Upper lobe of left lung (tissue), 6 donors: ENCODE results near the gene C14orf119. TPM values are rescaled to one million over a fixed set of nuclear protein-coding genes. Genes with fewer than 3 reads are reported as not detected.

ENCODE experiments used
- ATAC-seq, 2 donors: fragments of 200-7000 bp; cut with Tn5 transposase; one replicate each; pipeline ENCODE4 v1.9.1; 2022; ENCODE audit warnings: mild to moderate bottlenecking in 2 of 2, moderate library complexity in 2 of 2; ENCODE audit not compliant: low FRiP score in 2 of 2
- DNase-seq, 2 donors: peaks; one replicate each; pipeline ENCODE4 v3.0.0-alpha.2; 2019 to 2020
- H3K27ac ChIP-seq, 4 donors: fragments of 200-600 bp; sonication (generic); one replicate each; pipeline ENCODE4 v1.5.1; 2016 to 2019
- H3K27me3 ChIP-seq, 4 donors: fragments of 200-600 bp; sonication (generic); one replicate each; pipeline ENCODE4 v1.5.1; 2017 to 2019
- H3K36me3 ChIP-seq, 4 donors: fragments of 200-600 bp; sonication (generic); one replicate each; pipeline ENCODE4 v1.5.1; 2016 to 2019
- H3K4me1 ChIP-seq, 4 donors: fragments of 200-600 bp; sonication (generic); one replicate each; pipeline ENCODE4 v1.5.1; 2018 to 2019
- H3K4me3 ChIP-seq, 4 donors: fragments of 200-600 bp; sonication (generic); one replicate each; pipeline ENCODE4 v1.5.1; 2017 to 2019; ENCODE audit warnings: mild to moderate bottlenecking in 2 of 4, moderate library complexity in 1 of 4
- H3K9me3 ChIP-seq, 4 donors: fragments of 200-600 bp; sonication (generic); one replicate each; pipeline ENCODE4 v1.5.1; 2018 to 2019
- CTCF ChIP-seq, 6 experiments: fragments of 450-650 bp in 4 of 6; fragments of 200-600 bp in 2 of 6; sonication (generic) in 2 of 6; IDR thresholded peaks; one replicate each; pipeline ENCODE4 v1.5.1; 2016 to 2019; ENCODE audit warnings: antibody characterized with exemption in 6 of 6
- EP300 ChIP-seq, 4 donors: sonication (generic); formaldehyde crosslinking; IDR thresholded peaks; one replicate each; pipeline ENCODE4 v1.5.1; 2017; ENCODE audit warnings: antibody characterized with exemption in 4 of 4, control low read depth in 2 of 4
- POLR2A ChIP-seq, 4 donors: fragments of 450-650 bp; IDR thresholded peaks; one replicate each; pipeline ENCODE4 v1.5.1; 2016 to 2017; ENCODE audit warnings: antibody characterized with exemption in 4 of 4, mild to moderate bottlenecking in 2 of 4
- POLR2AphosphoS5 ChIP-seq, 2 donors: sonication (generic); formaldehyde crosslinking; IDR thresholded peaks; one replicate each; pipeline ENCODE4 v1.5.1; 2017; ENCODE audit warnings: antibody characterized with exemption in 2 of 2
- WGBS, 2 donors: methylation state at CpG; one replicate each; pipeline ENCODE4 v1.1.5; 2017 to 2018; 5-methylcytosine and 5-hydroxymethylcytosine counted together
- total RNA-seq, 6 donors: library from RNA; depleted of rRNA in 4 of 6; stranded (reverse); fragments of >200 nt in 4 of 6; gene quantifications; one replicate each; pipeline versions ENCODE4 v1.1.0 to v1.2.1, GENCODE V29; 2016 to 2021
- donor health status: DM: no; HTN: no; CAD: no; lungs with moderate emphysema.
- donor health status: DM: no; HTN: yes; CAD: no; lungs with severe emphysema.

Gene C14orf119
- total RNA-seq, 6 donors from 2014 or later = 4.9 to 52.5 (median 35.7) TPM

GRCh38 chr14:23051141-23052057, 43.9 kb upstream of the C14orf119 start:
- H3K27ac ChIP-seq = no peak overlapping the region
- peaks cover 5 to 10% (median 7%) of the 10 kb centered on the region in 4 donors for H3K4me1 ChIP-seq
- H3K4me3 ChIP-seq = no peak overlapping the region
- no peaks in the 10 kb centered on the region for H3K36me3 ChIP-seq
- ATAC-seq = no peak
- TF ChIP-seq CTCF (IDR thresholded peaks at IDR 0.05) (no peak), EP300 (IDR thresholded peaks at IDR 0.05) (no peak), POLR2A (IDR thresholded peaks at IDR 0.05) (no peak), POLR2AphosphoS5 (IDR thresholded peaks at IDR 0.05) (no peak)
- H3K27me3 ChIP-seq = no peaks in the 10 kb centered on the region
- no peak for DNase-seq
- H3K9me3 ChIP-seq = no peaks in the 10 kb centered on the region
- WGBS, 2 donors = 82 to 85% methylated on average over 5 of the region's 5 CpGs

DNA sequence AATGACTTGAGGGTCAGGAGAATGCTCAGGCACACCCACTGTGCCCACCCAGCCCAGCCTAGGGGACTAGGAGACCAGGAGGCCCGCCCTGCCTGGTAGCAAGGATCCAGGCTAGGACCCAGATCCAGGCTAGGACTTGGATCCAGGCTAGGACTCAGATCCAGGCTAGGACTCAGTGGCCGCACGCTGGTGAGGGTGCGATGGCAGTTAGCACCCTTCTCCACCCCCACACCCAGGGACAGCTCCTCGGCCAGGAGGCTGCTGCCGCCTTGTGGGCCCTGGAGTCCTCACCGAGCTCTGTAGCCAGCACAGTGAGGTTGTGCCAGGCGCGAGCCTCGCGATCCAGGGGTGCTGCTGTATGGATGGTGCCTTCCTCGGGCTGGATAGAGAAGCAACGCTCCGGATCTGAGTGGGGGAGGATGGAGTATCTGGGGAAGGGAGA, 43.1 kb upstream of the C14orf119 start:
- peak in 1 of 2 donors; percentile 69 for DNase-seq
- Histone ChIP-seq H3K27ac (no peak overlapping the region), H3K27me3 (no peaks in the 10 kb centered on the region), H3K9me3 (no peaks in the 10 kb centered on the region), H3K36me3 (no peaks in the 10 kb centered on the region), H3K4me1 (peaks cover 13 to 15% (median 14%) of the 10 kb centered on the region in 4 donors), H3K4me3 (no peak overlapping the region)
- 82% methylated on average over 4 to 14 of the region's 14 CpGs for WGBS, 2 donors
- ATAC-seq = no peak
- no peak for TF ChIP-seq CTCF (IDR thresholded peaks at IDR 0.05)
- TF ChIP-seq EP300 (IDR thresholded peaks at IDR 0.05) = no peak
- TF ChIP-seq POLR2A (IDR thresholded peaks at IDR 0.05) = no peak
- TF ChIP-seq POLR2AphosphoS5 (IDR thresholded peaks at IDR 0.05) = no peak

GRCh38 chr14:23052671-23053070, 42.6 kb upstream of the C14orf119 start:
- WGBS, 2 donors = 77 to 96% methylated on average over 3 of the region's 3 CpGs
- no peak for DNase-seq
- Histone ChIP-seq H3K27me3 (no peaks in the 10 kb centered on the region), H3K4me1 (peaks cover 14 to 16% (median 15%) of the 10 kb centered on the region in 4 donors), H3K4me3 (no peak overlapping the region), H3K27ac (no peak overlapping the region), H3K9me3 (no peaks in the 10 kb centered on the region), H3K36me3 (no peaks in the 10 kb centered on the region)
- TF ChIP-seq POLR2A (IDR thresholded peaks at IDR 0.05) (no peak), EP300 (IDR thresholded peaks at IDR 0.05) (no peak), CTCF (IDR thresholded peaks at IDR 0.05) (no peak), POLR2AphosphoS5 (IDR thresholded peaks at IDR 0.05) (no peak)
- no peak for ATAC-seq

- Histone ChIP-seq H3K9me3 (no peaks in the 10 kb centered on the region), H3K27me3 (no peaks in the 10 kb centered on the region), H3K27ac (no peak overlapping the region), H3K36me3 (peaks cover 0 to 3% (median 0%) of the 10 kb centered on the region in 4 donors), H3K4me3 (no peak overlapping the region), H3K4me1 (peaks cover 18 to 22% (median 20%) of the 10 kb centered on the region in 4 donors)
- ATAC-seq (no peak), DNase-seq (peak in 1 of 2 donors; percentile 46)
- 95 to 97% methylated on average over 7 to 10 of the region's 10 CpGs for WGBS, 2 donors
- TF ChIP-seq POLR2A (IDR thresholded peaks at IDR 0.05) (no peak), POLR2AphosphoS5 (IDR thresholded peaks at IDR 0.05) (no peak), EP300 (IDR thresholded peaks at IDR 0.05) (no peak), CTCF (IDR thresholded peaks at IDR 0.05) (no peak)
Observed at GRCh38 chr14:23053426-23053825, 41.9 kb upstream of the C14orf119 start.
